GM21360 (cell line): ENCODE measurements around the gene ADGB.
"Not testable (repeated sequence)": the region's sequence is repeated elsewhere in the genome, so short reads cannot be mapped to it uniquely, and the experiment has no call there.

Source experiments
- ATAC-seq: cut with Tn5 transposase; IDR thresholded peaks from one replicate; pipeline ENCODE4 v1.9.1; 2021; ENCODE audit warnings: mild to moderate bottlenecking, moderate library complexity; ENCODE audit not compliant: unreplicated experiment

Gene ADGB

GRCh38 chr6:146814148-146814750, 215.5 kb downstream of the ADGB start:
- ATAC-seq, result no peak

- not testable (repeated sequence) for ATAC-seq
These were observed 217.0 kb downstream of the ADGB start for GRCh38 chr6:146815511-146816462.

- no peak for ATAC-seq
These were observed 221.0 kb downstream of the ADGB start for GRCh38 chr6:146819596-146820320.

- no peak for ATAC-seq
These were observed 228.6 kb downstream of the ADGB start for GRCh38 chr6:146827216-146827928.

- ATAC-seq, result no peak
These were observed 231.2 kb downstream of the ADGB start for GRCh38 chr6:146829792-146830565.

- ATAC-seq, result no peak
These were observed 234.4 kb downstream of the ADGB start for GRCh38 chr6:146833157-146833556.

GRCh38 chr6:146840216-146840615, 241.4 kb downstream of the ADGB start:
- no peak for ATAC-seq

GRCh38 chr6:146840641-146841040, 241.9 kb downstream of the ADGB start:
- ATAC-seq, result no peak

- ATAC-seq, result no peak
These were observed 248.7 kb downstream of the ADGB start for GRCh38 chr6:146847426-146847825.

- ATAC-seq, result no peak
These were observed 251.6 kb downstream of the ADGB start for GRCh38 chr6:146850238-146850896.

- ATAC-seq, result no peak
These were observed 252.2 kb downstream of the ADGB start for GRCh38 chr6:146850981-146851380.

GRCh38 chr6:146851837-146852236, 253.1 kb downstream of the ADGB start:
- ATAC-seq, result no peak

- ATAC-seq, result not testable (repeated sequence)
These were observed 255.9 kb downstream of the ADGB start for GRCh38 chr6:146854521-146855255.

GRCh38 chr6:146855889-146856288, 257.1 kb downstream of the ADGB start:
- ATAC-seq, result no peak

GRCh38 chr6:146856296-146856695, 257.5 kb downstream of the ADGB start:
- ATAC-seq, result peak; percentile 62

- peak; percentile 96 for ATAC-seq
These were observed 258.6 kb downstream of the ADGB start for GRCh38 chr6:146857180-146857979.

GRCh38 chr6:146857980-146858347, 259.2 kb downstream of the ADGB start:
- ATAC-seq, result peak; percentile 21

- no peak for ATAC-seq
These were observed 260.4 kb downstream of the ADGB start for GRCh38 chr6:146859206-146859605.
